Neural crest cell (in vitro differentiated cells): ENCODE results near the gene C1orf94. TPM values are rescaled to one million over a fixed set of nuclear protein-coding genes. Genes with fewer than 3 reads are reported as not detected.

Experiments used
- DNase-seq: peaks from one replicate; pipeline ENCODE4 v3.0.0; 2021; ENCODE audit warnings: low read depth, mixed read lengths, low spot score
- H3K27ac Mint-ChIP-seq: one replicate; pipeline ENCODE4 v1.8.0; 2021; ENCODE audit warnings: mild to moderate bottlenecking, mixed read lengths; ENCODE audit not compliant: unreplicated experiment
- H3K27me3 Mint-ChIP-seq: 2 replicates; pipeline ENCODE4 v1.8.0; 2021; ENCODE audit warnings: low read depth, mild to moderate bottlenecking, mixed read lengths
- H3K36me3 Mint-ChIP-seq: 2 replicates; pipeline ENCODE4 v1.8.0; 2021; ENCODE audit warnings: low read depth, mild to moderate bottlenecking, mixed read lengths
- H3K4me1 Mint-ChIP-seq: 2 replicates; pipeline ENCODE4 v1.8.0; 2021; ENCODE audit warnings: mixed read lengths
- H3K4me3 Mint-ChIP-seq: one replicate; pipeline ENCODE4 v1.8.0; 2021; ENCODE audit warnings: mild to moderate bottlenecking, mixed read lengths
- H3K9me3 Mint-ChIP-seq: 2 replicates; pipeline ENCODE4 v1.8.0; 2021; ENCODE audit warnings: mixed read lengths
- total RNA-seq: library from RNA; stranded (reverse); gene quantifications from 2 replicates; pipeline ENCODE4 v1.2.1, GENCODE V29; 2021
- TF ChIP-seq, protein P1 (sequence below): fragments of 200-600 bp; sonication (generic); conservative IDR thresholded peaks from 2 replicates; pipeline ENCODE4 v1.5.0; 2021; ENCODE audit warnings: antibody characterized with exemption, mild to moderate bottlenecking

The C1orf94 gene
- total RNA-seq, 1 donor from 2014 or later = not detected

DNA sequence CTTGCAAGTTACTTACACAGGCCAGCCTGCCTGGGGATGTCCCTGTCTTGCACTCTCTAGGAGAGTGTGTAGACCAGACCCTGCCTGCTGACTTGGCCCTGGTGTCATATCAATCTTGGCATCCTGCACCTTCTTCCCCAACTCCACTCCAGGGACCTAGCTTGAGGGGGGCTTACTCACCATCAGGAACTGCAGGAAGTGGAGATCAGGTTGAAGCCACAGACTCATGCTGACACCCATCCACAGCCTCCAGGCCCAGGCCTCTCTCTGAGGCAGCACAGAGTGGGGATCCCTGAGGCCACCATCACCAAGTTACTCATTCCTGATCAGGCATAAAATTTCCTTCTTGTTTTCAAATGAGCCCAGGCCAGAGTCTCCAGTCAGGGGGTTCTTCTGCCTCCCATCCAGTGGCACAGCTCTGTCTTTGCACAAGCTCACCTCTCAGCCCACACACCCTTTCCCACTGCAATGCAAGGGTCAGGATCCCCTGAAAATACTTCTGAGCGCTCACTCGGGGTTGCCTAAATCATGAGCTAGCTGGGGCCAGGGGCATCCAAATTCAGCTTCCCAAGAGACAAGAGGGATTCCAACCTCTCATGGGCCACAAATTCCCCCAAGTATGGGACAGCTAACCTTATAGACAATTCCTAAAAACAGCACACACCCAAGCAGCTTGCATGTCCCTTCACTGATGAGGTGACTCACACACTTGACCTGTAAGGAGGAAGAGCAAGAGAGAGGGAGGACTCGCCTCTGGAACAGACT, 45.1 kb upstream of the C1orf94 start:
- TF ChIP-seq, protein P1, sequence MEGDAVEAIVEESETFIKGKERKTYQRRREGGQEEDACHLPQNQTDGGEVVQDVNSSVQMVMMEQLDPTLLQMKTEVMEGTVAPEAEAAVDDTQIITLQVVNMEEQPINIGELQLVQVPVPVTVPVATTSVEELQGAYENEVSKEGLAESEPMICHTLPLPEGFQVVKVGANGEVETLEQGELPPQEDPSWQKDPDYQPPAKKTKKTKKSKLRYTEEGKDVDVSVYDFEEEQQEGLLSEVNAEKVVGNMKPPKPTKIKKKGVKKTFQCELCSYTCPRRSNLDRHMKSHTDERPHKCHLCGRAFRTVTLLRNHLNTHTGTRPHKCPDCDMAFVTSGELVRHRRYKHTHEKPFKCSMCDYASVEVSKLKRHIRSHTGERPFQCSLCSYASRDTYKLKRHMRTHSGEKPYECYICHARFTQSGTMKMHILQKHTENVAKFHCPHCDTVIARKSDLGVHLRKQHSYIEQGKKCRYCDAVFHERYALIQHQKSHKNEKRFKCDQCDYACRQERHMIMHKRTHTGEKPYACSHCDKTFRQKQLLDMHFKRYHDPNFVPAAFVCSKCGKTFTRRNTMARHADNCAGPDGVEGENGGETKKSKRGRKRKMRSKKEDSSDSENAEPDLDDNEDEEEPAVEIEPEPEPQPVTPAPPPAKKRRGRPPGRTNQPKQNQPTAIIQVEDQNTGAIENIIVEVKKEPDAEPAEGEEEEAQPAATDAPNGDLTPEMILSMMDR = no peak
- Mint-ChIP-seq H3K4me3 (no peak overlapping the region), H3K27ac (peak overlapping the region; percentile 29), H3K9me3 (peaks cover under 1% of the 10 kb centered on the region), H3K36me3 (no peaks in the 10 kb centered on the region), H3K27me3 (no peaks in the 10 kb centered on the region), H3K4me1 (no peaks in the 10 kb centered on the region)
- no peak for DNase-seq

DNA sequence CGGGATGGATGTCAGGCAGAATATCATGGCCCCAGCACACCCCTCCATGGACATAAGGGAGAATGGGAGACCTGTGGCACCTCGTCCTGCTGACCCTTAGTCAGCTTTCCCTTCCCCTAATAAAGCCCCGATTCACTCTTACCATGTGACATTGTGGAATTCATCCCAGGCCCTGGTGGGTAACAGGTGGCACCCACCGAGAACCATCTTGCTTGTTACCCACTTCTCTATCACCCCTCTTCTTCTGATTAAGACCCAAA, 44.6 kb upstream of the C1orf94 start:
- Mint-ChIP-seq H3K4me3 (no peak overlapping the region), H3K27ac (no peak overlapping the region), H3K36me3 (no peaks in the 10 kb centered on the region), H3K27me3 (peaks cover 3% of the 10 kb centered on the region), H3K9me3 (peaks cover 4% of the 10 kb centered on the region), H3K4me1 (no peaks in the 10 kb centered on the region)
- TF ChIP-seq, protein P1 = no peak
- no peak for DNase-seq

DNA sequence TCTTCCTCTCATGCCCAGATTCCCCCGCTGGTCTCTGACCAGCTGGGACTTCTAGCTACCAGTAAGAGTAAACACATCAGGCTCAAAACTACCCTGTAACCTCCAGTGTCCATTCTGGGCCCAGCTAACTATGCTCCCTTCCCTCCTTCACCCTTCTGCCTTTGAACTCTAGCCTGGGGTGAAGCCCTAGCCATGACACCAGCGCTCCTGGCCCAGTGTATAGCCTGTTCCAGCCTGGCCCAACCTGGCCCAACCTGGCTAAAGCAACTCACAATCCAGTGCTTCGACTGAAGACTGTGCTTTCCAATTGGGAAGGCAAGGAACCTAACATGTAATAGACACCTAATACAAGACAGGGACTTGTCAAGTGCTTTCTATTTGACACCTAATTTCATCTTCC, 39.3 kb upstream of the C1orf94 start:
- Mint-ChIP-seq H3K9me3 (peaks cover 4% of the 10 kb centered on the region), H3K36me3 (no peaks in the 10 kb centered on the region), H3K27me3 (peaks cover 3% of the 10 kb centered on the region), H3K4me1 (no peaks in the 10 kb centered on the region), H3K27ac (peak overlapping the region; percentile 27), H3K4me3 (no peak overlapping the region)
- TF ChIP-seq, protein P1 = no peak
- DNase-seq = no peak

DNA sequence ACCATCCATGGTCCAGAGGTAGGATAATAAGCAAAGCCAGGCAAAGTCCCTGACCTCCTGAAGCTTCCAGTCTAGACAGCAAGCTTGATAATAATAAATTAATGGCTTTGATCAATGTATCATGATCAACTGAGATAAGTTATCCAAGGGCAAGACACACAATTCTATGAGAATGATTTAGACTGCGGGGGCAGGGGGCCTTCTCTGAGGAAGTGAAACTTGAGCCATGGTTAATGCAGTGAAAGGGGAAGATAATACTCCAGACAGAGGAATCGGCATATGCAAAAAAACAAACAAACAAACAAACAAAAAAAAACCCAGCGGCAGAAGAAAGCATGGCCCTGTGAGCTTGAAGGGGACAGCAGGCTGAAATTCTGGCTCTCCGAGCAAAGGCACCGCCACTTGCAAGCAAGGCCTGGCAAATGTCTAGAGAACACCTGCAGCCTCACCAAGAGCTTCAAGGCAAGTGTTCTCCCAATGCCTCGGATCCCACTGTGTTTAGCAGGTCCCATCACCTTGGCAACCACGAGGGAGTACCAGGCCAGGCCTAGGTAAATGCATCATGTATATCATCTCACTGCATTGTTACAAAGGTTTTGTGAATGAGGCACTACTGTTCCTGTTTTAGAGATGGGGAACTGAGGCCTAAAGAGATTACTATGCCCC, 36.6 kb upstream of the C1orf94 start:
- peaks cover 4% of the 10 kb centered on the region for H3K9me3 Mint-ChIP-seq
- H3K36me3 Mint-ChIP-seq = no peaks in the 10 kb centered on the region
- no peak overlapping the region for H3K4me3 Mint-ChIP-seq
- H3K27me3 Mint-ChIP-seq = peaks cover 3% of the 10 kb centered on the region
- no peak overlapping the region for H3K27ac Mint-ChIP-seq
- no peak for DNase-seq
- no peaks in the 10 kb centered on the region for H3K4me1 Mint-ChIP-seq
- TF ChIP-seq, protein P1 = no peak

DNA sequence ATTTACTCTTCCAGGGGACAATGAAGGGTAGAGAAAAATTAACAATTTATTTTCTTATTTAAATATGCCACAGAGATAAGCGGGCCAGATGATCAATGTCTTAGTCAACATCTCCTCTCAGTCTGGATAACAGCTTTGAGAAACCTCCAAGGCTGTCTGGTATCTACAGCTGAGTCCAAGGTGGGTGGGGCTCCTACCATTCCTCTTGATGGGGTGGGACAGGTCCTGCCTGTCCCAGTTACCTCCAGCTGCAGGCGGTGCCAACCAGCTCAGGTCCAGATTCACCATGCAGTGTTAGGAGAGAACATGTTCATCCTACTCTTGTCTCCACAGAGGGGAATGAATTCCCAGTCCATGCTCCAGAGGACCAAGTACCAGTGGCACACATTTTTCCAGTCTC, 32.7 kb upstream of the C1orf94 start:
- no peak overlapping the region for H3K27ac Mint-ChIP-seq
- H3K9me3 Mint-ChIP-seq = no peaks in the 10 kb centered on the region
- no peak for DNase-seq
- H3K36me3 Mint-ChIP-seq = no peaks in the 10 kb centered on the region
- H3K4me1 Mint-ChIP-seq = no peaks in the 10 kb centered on the region
- H3K27me3 Mint-ChIP-seq = no peaks in the 10 kb centered on the region
- TF ChIP-seq, protein P1 = no peak
- H3K4me3 Mint-ChIP-seq = no peak overlapping the region
